Neural progenitor cell (in vitro differentiated cells): Measurements from ENCODE around the gene AOX1.

Source experiments
- CTCF ChIP-seq: fragments of 200-600 bp; sonication (generic); IDR thresholded peaks from 2 replicates; pipeline ENCODE4 v1.5.1; 2017; ENCODE audit warnings: antibody characterized with exemption, mild to moderate bottlenecking
- EZH2 ChIP-seq: fragments of 200-600 bp; sonication (generic); IDR thresholded peaks from 2 replicates; pipeline ENCODE4 v1.6.1; 2017; ENCODE audit warnings: antibody characterized with exemption, mild to moderate bottlenecking, moderate library complexity
- EZH2phosphoT487 ChIP-seq: fragments of 200-600 bp; sonication (generic); IDR thresholded peaks from 2 replicates; pipeline ENCODE4 v1.6.1; 2017; ENCODE audit warnings: antibody characterized with exemption

DNA sequence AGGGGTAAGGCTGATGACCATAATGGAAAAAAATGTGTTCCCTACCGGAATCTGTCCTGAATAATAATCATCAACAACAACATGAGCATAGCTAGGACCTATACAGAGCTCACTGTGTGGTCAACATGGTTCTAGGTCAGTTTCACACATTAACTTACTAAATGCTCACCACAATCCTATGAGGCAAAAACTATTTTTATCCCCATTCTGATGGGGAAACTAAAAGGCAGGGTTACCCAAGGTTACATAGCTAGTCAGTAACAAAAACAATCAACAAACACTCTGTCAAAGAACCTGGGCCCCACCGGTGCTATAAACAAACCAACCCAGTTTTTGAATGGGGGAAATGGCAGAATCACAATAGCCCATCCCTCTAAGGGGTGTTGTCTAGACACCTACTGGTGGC, 40.1 kb downstream of the AOX1 start:
- TF ChIP-seq EZH2phosphoT487 = no peak
- no peak for TF ChIP-seq CTCF
- no peak for TF ChIP-seq EZH2
